Myocyte (in vitro differentiated cells): ENCODE measurements around the gene KIAA1671. TPM values are rescaled to one million over a fixed set of nuclear protein-coding genes. Genes with fewer than 3 reads are reported as not detected.

Source experiments
- DNase-seq: peaks from one replicate; pipeline ENCODE4 v3.0.0-alpha.2; 2012; ENCODE audit warnings: low read depth
- total RNA-seq: library from RNA; depleted of rRNA; stranded (reverse); fragments of >200 nt; gene quantifications from 2 replicates; pipeline ENCODE4 v1.2.3, GENCODE V29; 2014

KIAA1671 gene
- total RNA-seq, 1 donor from 2014 or later: 10.4 TPM

DNA sequence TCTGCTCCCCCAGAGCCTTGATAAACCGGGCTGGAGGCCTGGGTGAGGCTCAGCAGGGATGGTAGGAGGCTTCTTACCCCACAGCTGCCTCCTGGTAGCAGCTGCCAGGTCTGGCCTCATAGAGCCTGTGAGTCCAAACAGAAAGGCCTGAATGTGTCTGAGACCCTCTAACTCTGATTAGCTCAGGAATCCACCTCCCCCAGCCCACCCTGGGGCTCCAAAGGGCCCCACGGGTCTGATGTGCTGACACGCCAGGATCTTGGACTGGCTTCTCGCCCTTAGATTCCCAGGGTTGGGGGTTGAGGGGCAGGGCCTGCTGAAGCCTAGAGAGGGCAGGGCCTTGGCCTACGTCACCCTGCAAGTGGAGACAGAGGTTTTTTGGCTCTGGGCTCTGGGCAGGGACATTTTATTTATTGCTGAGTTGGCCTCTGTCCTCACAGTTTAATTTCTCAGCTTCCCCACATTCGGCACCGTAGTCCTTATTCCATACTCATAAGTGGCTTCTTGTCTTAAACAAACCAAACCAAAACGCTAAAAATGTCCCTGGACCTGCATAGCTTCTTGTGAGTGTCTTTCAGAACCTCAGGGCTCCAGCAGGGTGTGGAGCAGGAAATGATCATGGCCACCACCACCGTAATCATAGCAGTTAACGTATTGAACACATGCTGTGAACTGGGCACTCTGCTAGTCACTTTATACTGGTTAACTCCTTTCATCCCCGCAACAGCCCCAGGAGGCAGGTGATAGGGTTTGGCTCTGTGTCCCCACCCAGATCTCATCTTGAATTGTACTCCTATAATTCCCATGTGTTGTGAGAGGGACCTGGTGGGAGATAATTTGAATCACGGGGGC lies 25.1 kb downstream of the KIAA1671 start:
- DNase-seq: peak; percentile 62

- no peak for DNase-seq
Measured at GRCh38 chr22:24978308-24978707, 25.8 kb downstream of the KIAA1671 start.

GRCh38 chr22:24981066-24981465 lies 28.6 kb downstream of the KIAA1671 start:
- DNase-seq: no peak

GRCh38 chr22:24981656-24982055 lies 29.1 kb downstream of the KIAA1671 start:
- DNase-seq: no peak

GRCh38 chr22:24982301-24983056 lies 30.0 kb downstream of the KIAA1671 start:
- no peak for DNase-seq

DNA sequence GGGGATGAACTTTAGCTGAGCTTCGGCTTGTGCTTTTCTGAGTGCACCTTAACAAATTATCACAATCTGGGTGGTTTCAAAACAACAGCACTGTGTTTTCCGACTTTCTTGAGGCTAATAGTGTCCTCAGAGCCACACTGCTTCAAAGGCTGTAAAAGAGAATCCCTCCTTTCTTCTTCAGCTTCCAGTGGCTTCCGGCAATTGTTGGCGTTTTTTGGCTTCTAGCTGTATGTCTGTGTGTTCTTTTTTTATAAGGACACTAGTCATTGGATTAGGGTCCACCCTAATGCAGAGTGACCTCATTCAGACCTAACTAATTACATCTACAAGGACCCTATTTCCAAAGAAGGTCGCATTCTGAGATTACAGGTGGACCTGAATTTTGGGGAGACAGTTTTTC lies 30.6 kb downstream of the KIAA1671 start:
- no peak for DNase-seq

GRCh38 chr22:24984122-24984521 lies 31.6 kb downstream of the KIAA1671 start:
- DNase-seq: no peak

- peak; percentile 82 for DNase-seq
Measured at GRCh38 chr22:24985826-24986214, 33.3 kb downstream of the KIAA1671 start.

GRCh38 chr22:24986816-24987215 lies 34.3 kb downstream of the KIAA1671 start:
- DNase-seq: no peak

GRCh38 chr22:24989135-24989534 lies 36.6 kb downstream of the KIAA1671 start:
- no peak for DNase-seq

DNA sequence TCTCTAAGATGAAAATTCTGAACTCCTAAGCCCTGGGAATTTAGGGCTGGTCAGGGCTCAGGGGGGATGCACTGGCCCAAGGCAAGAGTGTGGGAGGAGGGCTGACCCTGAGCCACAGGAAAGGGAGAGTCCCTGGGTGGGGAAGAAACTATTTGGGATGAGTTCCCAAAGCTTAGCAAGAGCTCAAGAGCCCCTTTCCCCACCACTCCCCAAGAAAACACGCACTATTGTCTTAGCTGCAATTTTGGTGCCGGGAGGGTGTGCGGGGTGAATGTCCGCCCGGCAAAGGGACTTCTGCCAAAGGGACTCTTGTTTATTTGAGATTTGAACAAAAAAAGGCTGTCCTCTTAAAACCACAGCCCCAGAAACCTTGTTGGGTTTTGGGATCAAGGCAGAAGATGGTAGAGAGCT lies 37.0 kb downstream of the KIAA1671 start:
- no peak for DNase-seq

DNA sequence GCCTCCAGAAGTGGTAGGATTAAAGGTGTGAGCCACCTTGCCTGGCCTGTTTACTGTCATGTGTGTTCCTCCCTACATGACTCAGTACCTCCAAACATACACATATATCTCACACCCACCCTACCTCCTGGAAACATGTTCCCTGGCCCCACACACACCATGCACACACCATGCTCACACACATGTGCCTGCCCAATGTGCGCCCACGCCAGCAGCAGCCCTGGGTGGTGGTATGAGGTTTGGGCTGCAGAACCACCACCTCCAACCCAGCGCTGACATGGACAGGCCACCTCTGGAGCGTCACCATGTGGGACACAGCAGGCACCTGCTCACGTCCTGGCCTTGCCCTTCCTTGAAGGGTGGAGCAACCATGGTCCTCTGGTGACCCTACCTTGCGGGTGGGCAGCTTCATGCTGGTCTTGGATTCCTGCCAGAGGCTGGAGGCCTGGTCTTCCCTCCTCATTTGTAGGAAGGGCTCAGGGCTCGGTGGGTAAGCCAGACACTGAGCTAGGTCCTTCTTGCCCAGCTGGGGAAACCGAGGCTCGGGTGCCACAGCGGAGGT lies 37.9 kb downstream of the KIAA1671 start:
- no peak for DNase-seq

- no peak for DNase-seq
Measured at GRCh38 chr22:24992946-24993345, 40.4 kb downstream of the KIAA1671 start.

DNA sequence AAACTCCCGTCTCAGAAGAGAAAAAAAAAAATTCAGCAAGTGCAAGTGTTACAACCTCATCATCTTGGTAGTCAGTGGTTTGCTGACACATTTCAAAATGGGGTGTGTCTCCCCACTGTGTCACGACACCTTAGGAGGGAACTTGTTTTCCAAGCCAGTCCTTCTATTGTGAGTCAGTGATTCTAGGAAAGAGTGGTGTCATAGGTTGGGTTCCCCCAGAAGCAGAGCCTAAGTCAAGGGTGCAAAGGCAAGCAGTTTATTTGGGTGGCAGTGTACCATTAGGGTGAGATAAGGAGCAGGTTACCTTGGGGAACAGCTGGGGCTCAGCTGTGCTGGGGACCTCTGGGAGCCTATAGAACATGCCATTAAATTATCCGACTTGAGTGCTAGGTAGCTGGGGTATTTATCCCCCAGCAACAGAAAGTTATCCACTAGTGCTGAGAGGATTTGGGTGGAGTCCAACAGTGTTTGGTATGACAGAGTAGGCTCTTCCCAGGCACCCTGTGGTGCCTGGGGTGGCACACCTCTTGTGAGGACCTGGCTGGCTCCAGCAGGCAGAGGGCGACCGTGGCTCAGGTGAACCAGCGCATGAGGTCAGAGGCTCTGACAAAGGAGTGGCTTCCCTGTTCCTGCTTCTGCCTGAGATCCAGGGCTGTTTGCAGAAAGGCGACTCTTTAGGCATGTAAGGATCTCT lies 41.7 kb downstream of the KIAA1671 start:
- DNase-seq: peak; percentile 76

GRCh38 chr22:24995649-24996180 lies 43.2 kb downstream of the KIAA1671 start:
- peak; percentile 86 for DNase-seq

GRCh38 chr22:24996420-24996952 lies 44.0 kb downstream of the KIAA1671 start:
- DNase-seq: peak; percentile 83

DNA sequence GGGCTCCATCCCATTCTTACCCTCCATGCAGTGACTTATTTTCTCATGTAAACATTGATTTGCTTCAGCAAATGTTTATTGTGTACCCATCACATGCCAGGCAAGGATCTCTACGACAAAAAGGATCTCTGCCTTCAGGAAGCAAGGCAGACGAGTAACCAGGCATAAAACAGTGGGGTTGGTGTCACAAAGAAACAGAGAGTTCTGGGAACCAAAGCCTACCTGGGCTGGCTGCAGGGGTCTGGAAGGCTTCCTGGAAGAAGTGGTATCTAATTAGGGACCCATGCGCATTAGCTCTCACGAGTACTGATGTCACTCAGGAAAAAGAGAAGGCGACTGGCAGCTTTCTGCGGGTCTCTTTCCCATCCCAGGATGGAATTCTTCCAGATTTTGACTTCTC lies 44.5 kb downstream of the KIAA1671 start:
- DNase-seq: no peak

GRCh38 chr22:25000686-25001085 lies 48.2 kb downstream of the KIAA1671 start:
- DNase-seq: no peak

DNA sequence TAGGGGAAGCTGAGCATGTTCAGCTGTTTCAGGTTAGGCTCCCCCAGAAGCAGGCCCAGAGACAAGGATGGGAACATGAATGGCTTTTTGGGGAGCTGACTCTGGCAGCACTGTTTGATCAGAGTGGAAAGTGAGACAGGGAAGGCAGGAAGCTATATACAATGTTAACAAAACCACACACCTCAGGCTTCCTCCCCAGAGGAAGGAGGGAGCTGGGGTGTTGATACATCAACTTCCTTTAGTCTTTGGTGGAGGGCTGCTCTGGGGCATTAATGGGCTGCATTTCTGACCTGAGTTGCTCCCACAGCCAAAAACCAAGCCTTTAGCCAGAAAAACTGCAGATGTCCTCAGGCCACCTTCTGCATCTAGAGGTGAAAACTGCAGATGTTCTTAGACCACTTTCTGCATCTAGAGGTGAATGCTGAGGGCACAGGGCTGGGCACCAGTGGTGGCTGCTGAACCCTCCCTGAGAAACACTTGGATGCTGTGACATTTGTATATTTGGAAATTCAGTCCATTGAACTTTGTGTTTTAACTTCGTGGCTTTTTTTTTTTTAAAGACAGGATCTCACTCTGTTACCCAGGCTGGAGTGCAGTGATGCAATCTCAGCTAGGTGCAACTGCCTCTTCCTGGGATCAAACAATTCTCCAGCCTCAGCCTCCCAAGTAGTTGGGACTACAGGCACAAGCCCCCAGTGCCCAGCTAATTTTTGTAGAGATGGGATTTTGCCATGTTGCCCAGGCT lies 49.9 kb downstream of the KIAA1671 start:
- DNase-seq: no peak

GRCh38 chr22:25006354-25006753 lies 53.8 kb downstream of the KIAA1671 start:
- DNase-seq: no peak
